ENCODE data around the gene HAX1. TPM values are rescaled to one million over a fixed set of nuclear protein-coding genes. Genes with fewer than 3 reads are reported as not detected.
"Not testable (repeated sequence)": the region's sequence is repeated elsewhere in the genome, so short reads cannot be mapped to it uniquely, and the experiment has no call there.

HAX1 gene
- total and polyA plus RNA-seq, 2 donors (not counting 1 experiment from before 2014, with no cell fraction given) = 89.9 to 152 TPM

DNA sequence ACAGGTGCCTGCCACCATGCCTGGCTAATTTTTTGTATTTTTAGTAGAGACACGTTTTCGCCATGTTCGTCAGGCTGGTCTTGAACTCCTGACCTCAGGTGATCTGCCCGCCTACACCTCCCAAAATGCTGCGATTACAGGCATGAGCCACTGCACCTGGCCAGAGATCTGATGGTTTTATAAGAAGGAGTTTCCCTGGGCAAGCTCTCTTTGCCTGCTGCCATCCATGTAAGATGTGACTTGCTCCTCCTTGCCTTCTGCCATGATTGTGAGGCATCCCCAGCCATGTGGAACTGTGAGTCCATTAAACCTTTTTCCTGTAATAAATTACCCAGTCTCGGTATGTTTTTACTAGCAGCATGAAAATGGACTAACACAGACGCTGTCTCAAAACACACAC, 36.7 kb downstream of the HAX1 start:
- H3K27ac ChIP-seq (ENCODE audit: insufficient read depth, low read length); H3K27me3 ChIP-seq (ENCODE audit: control insufficient read depth, insufficient read depth, low read length); H3K4me1 ChIP-seq (ENCODE audit: control insufficient read depth, extremely low read depth, insufficient read depth, low read length); H3K79me2 ChIP-seq (ENCODE audit: control insufficient read depth, insufficient read depth, low read length); H4K20me1 ChIP-seq (ENCODE audit: control insufficient read depth, extremely low read depth, insufficient read depth, low read length); DNase-seq (ENCODE audit: low read depth in 2 of 2); H3K36me3 ChIP-seq (ENCODE audit: control insufficient read depth, insufficient read depth, low read length); H3K4me2 ChIP-seq (ENCODE audit: extremely low read depth, insufficient read depth, low read length); H3K9ac ChIP-seq (ENCODE audit: insufficient read depth, low read length); H3K4me3 ChIP-seq (replicated peaks in 1 of 4; ENCODE audit: control extremely low read depth in 1 of 4, insufficient read depth in 1 of 4, low read depth in 3 of 4, low read length in 4 of 4); H3K9me3 ChIP-seq (ENCODE audit: control insufficient read depth, insufficient read depth, low read depth, low read length); H2AFZ ChIP-seq (ENCODE audit: low read length): not testable (repeated sequence)

DNA sequence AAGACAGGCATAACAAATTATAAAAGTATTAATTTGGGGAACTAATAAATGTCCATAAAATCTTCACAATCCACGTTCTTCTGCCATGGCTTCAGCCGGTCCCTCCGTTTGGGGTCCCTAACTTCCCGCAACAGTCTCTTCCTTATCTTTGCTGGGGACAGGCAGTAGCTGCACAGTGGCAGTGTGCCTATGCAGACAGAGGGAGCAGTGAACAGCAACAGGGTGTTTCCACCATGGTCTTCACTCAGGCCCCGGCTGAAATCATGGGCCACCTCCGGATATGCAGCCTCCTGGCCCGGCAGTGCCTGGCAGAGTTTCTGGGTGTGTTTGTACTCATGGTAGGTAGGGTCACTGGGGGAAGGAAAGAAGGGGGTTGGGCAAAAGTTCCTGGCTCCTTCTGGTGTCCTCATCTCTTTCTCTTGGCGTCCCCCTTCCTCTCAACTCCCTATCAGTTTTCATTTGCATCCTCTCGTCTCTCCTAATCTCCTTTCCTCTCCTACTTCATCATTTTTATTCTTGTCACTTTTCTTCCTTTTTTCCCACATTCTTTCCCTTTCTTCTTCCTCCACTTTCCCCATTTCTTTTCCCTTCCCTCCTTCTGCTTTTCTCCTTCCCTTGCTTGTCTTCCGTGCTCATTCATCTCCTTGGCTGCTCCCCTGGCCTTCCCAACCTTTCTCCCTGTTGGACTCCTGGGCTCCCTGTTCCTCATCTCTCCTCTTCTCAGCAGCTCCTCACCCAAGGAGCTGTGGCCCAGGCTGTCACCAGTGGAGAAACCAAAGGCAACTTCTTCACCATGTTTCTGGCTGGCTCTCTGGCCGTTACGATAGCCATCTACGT, 40.0 kb downstream of the HAX1 start:
- H2AFZ ChIP-seq (ENCODE audit: low read length); H3K4me2 ChIP-seq (ENCODE audit: extremely low read depth, insufficient read depth, low read length); H4K20me1 ChIP-seq (ENCODE audit: control insufficient read depth, extremely low read depth, insufficient read depth, low read length); H3K27me3 ChIP-seq (ENCODE audit: control insufficient read depth, insufficient read depth, low read length); H3K27ac ChIP-seq (ENCODE audit: insufficient read depth, low read length); H3K4me3 ChIP-seq (replicated peaks in 1 of 4; ENCODE audit: control extremely low read depth in 1 of 4, insufficient read depth in 1 of 4, low read depth in 3 of 4, low read length in 4 of 4); H3K36me3 ChIP-seq (ENCODE audit: control insufficient read depth, insufficient read depth, low read length); H3K9ac ChIP-seq (ENCODE audit: insufficient read depth, low read length); H3K4me1 ChIP-seq (ENCODE audit: control insufficient read depth, extremely low read depth, insufficient read depth, low read length); H3K79me2 ChIP-seq (ENCODE audit: control insufficient read depth, insufficient read depth, low read length); H3K9me3 ChIP-seq (ENCODE audit: control insufficient read depth, insufficient read depth, low read depth, low read length); DNase-seq (ENCODE audit: low read depth in 2 of 2): not testable (repeated sequence)

DNA sequence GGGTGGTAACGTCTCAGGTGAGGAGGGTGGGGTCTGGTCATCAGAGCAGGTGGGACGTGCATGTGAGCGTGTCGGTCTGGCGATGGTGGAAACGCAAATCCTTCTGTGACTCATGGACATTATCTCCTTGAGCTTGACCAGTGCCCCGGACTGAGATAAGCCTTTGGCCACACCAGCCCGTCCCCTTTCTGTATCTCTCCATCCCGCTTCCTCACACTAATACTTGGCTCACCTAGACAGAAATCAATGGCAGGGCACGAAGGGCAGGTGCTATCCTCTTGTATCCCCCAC, 40.6 kb downstream of the HAX1 start:
- Histone ChIP-seq H3K9me3 (ENCODE audit: control insufficient read depth, insufficient read depth, low read depth, low read length) (no peaks in the 10 kb centered on the region), H3K9ac (ENCODE audit: insufficient read depth, low read length) (no peak overlapping the region), H3K27me3 (ENCODE audit: control insufficient read depth, insufficient read depth, low read length) (no peaks in the 10 kb centered on the region), H3K4me1 (ENCODE audit: control insufficient read depth, extremely low read depth, insufficient read depth, low read length) (no peaks in the 10 kb centered on the region), H2AFZ (ENCODE audit: low read length) (no peak overlapping the region), H3K27ac (ENCODE audit: insufficient read depth, low read length) (no peak overlapping the region), H3K4me2 (ENCODE audit: extremely low read depth, insufficient read depth, low read length) (no peak overlapping the region), H3K79me2 (ENCODE audit: control insufficient read depth, insufficient read depth, low read length) (no peaks in the 10 kb centered on the region), H4K20me1 (ENCODE audit: control insufficient read depth, extremely low read depth, insufficient read depth, low read length) (no peaks in the 10 kb centered on the region), H3K4me3 (replicated peaks in 1 of 4; ENCODE audit: control extremely low read depth in 1 of 4, insufficient read depth in 1 of 4, low read depth in 3 of 4, low read length in 4 of 4) (no peak overlapping the region), H3K36me3 (ENCODE audit: control insufficient read depth, insufficient read depth, low read length) (no peaks in the 10 kb centered on the region)
- TF ChIP-seq EZH2 (IDR thresholded peaks at IDR 0.05; ENCODE audit: low read length, missing control alignments) = no peak
- TF ChIP-seq, protein P1, sequence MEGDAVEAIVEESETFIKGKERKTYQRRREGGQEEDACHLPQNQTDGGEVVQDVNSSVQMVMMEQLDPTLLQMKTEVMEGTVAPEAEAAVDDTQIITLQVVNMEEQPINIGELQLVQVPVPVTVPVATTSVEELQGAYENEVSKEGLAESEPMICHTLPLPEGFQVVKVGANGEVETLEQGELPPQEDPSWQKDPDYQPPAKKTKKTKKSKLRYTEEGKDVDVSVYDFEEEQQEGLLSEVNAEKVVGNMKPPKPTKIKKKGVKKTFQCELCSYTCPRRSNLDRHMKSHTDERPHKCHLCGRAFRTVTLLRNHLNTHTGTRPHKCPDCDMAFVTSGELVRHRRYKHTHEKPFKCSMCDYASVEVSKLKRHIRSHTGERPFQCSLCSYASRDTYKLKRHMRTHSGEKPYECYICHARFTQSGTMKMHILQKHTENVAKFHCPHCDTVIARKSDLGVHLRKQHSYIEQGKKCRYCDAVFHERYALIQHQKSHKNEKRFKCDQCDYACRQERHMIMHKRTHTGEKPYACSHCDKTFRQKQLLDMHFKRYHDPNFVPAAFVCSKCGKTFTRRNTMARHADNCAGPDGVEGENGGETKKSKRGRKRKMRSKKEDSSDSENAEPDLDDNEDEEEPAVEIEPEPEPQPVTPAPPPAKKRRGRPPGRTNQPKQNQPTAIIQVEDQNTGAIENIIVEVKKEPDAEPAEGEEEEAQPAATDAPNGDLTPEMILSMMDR (conservative IDR thresholded peaks at IDR 0.05 in 1 of 2, IDR thresholded peaks at IDR 0.05 in 1 of 2; ENCODE audit: low read depth in 1 of 2, low read length in 2 of 2) = no peak
- DNase-seq (ENCODE audit: low read depth in 2 of 2) = no peak

DNA sequence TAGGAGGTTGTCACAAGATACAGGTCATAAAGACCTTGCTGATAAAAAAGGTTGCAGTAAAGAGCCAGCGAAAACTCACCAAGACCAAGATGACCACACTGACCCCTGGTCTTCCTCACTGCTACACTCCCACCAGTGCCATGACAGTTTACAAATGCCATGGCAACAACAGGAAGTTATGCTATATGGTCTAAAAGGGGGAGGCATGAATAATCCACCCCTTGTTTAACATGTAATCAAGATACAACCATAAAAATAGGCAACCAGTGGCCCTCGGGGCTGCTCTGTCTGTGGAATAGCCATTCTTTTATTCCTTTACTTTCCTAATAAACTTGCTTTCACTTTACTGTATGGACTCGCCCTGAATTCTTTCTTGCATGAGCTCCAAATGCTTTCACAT, 41.8 kb downstream of the HAX1 start:
- H3K36me3 ChIP-seq (ENCODE audit: control insufficient read depth, insufficient read depth, low read length); H3K4me2 ChIP-seq (ENCODE audit: extremely low read depth, insufficient read depth, low read length); H3K4me1 ChIP-seq (ENCODE audit: control insufficient read depth, extremely low read depth, insufficient read depth, low read length); H3K4me3 ChIP-seq (replicated peaks in 1 of 4; ENCODE audit: control extremely low read depth in 1 of 4, insufficient read depth in 1 of 4, low read depth in 3 of 4, low read length in 4 of 4); H4K20me1 ChIP-seq (ENCODE audit: control insufficient read depth, extremely low read depth, insufficient read depth, low read length); DNase-seq (ENCODE audit: low read depth in 2 of 2); H3K79me2 ChIP-seq (ENCODE audit: control insufficient read depth, insufficient read depth, low read length); H3K9me3 ChIP-seq (ENCODE audit: control insufficient read depth, insufficient read depth, low read depth, low read length); H3K27ac ChIP-seq (ENCODE audit: insufficient read depth, low read length); H3K9ac ChIP-seq (ENCODE audit: insufficient read depth, low read length); H3K27me3 ChIP-seq (ENCODE audit: control insufficient read depth, insufficient read depth, low read length); H2AFZ ChIP-seq (ENCODE audit: low read length): not testable (repeated sequence)
